Small intestine (tissue), 7 donors: ENCODE data around the gene GABARAP. TPM values are rescaled to one million over a fixed set of nuclear protein-coding genes. Genes with fewer than 3 reads are reported as not detected.

ENCODE experiments used
- DNase-seq, 2 donors: peaks; one replicate each; pipeline versions ENCODE4 v3.0.0 to v3.0.0-alpha.2; 2013
- FAIRE-seq: peaks from 2 replicates; lab custom pipeline; 2012; peaks lifted over from hg19 to GRCh38; lab: Jason Lieb, UNC
- H3K27ac ChIP-seq, 3 donors: one replicate each; pipeline ENCODE4 v1.5.1; 2013; ENCODE audit warnings: low read length in 2 of 3, mild to moderate bottlenecking in 2 of 3, control low read depth in 1 of 3, inconsistent platforms in 1 of 3, low read depth in 1 of 3, moderate library complexity in 1 of 3
- H3K27me3 ChIP-seq, 3 donors: one replicate each; pipeline ENCODE4 v1.6.1; 2013; ENCODE audit warnings: low read length in 3 of 3, inconsistent platforms in 1 of 3; ENCODE audit not compliant: control insufficient read depth in 3 of 3, insufficient read depth in 3 of 3
- H3K36me3 ChIP-seq, 3 donors: one replicate each; pipeline ENCODE4 v1.6.1; 2013; ENCODE audit warnings: low read length in 3 of 3, inconsistent platforms in 1 of 3, low read depth in 1 of 3, mild to moderate bottlenecking in 1 of 3, moderate library complexity in 1 of 3; ENCODE audit not compliant: control insufficient read depth in 3 of 3, insufficient read depth in 2 of 3
- H3K4me1 ChIP-seq, 3 donors: one replicate each; pipeline ENCODE4 v1.6.1; 2013; ENCODE audit warnings: low read length in 2 of 3, inconsistent platforms in 1 of 3, low read depth in 1 of 3, mild to moderate bottlenecking in 1 of 3, moderate library complexity in 1 of 3; ENCODE audit not compliant: control insufficient read depth in 3 of 3, insufficient read depth in 2 of 3
- H3K4me3 ChIP-seq, 3 donors: one replicate each; pipeline ENCODE4 v1.5.1; 2013; ENCODE audit warnings: low read length in 3 of 3, control low read depth in 1 of 3, inconsistent platforms in 1 of 3, low read depth in 1 of 3, mild to moderate bottlenecking in 1 of 3, moderate library complexity in 1 of 3
- H3K9me3 ChIP-seq, 2 donors: one replicate each; pipeline ENCODE4 v1.6.1; 2013; ENCODE audit warnings: low read depth in 1 of 2, low read length in 1 of 2; ENCODE audit not compliant: control insufficient read depth in 2 of 2, insufficient read depth in 1 of 2
- WGBS, 3 donors: extraction: QIAGEN DNeasy Blood & Tissue Kit; methylation state at CpG; one replicate each; pipeline ENCODE4 v1.1.7; 2013; 5-methylcytosine and 5-hydroxymethylcytosine counted together
- polyA plus RNA-seq, 4 donors: library from polyadenylated mRNA; stranded (reverse) in 3 of 4; unstranded in 1 of 4; fragments of 200-250 nt in 3 of 4; fragments of 120-200 nt in 1 of 4; gene quantifications; one replicate each; pipeline versions ENCODE4 v1.2.1 to v1.2.3, GENCODE V29; 2013
- donor health status: healthy with polysubstance abuse.
- donor health status: control.
- donor health status: control.
- donor health status: Bipolar disorder and iron deficiency.
- donor health status: healthy.

The GABARAP gene
- polyA plus RNA-seq, 4 donors, result 541 to 1,100 (median 797) TPM

GRCh38 chr17:7219812-7220592 lies 22.2 kb downstream of the GABARAP start, which contains the start of the genes ACADVL and DLG4:
Gene ACADVL (plus strand): TSS chr17:7219938. CDS start chr17:7219985, 47 bp downstream.
Gene DLG4 (minus strand): TSS chr17:7219836.
- peak within 1 kb of the TSS; percentile 78 to 91 (median 80) for H3K4me3 ChIP-seq
- peak within 1 kb of the TSS; percentile 93 to 100 (median 99) for H3K27ac ChIP-seq
- DNase-seq (peak; percentile 92), FAIRE-seq (no peak)
- peaks cover 0 to 45% (median 8%) of the 10 kb centered on the region in 3 donors for H3K4me1 ChIP-seq
- peaks cover 12 to 44% (median 16%) of the 10 kb centered on the region in 3 donors for H3K36me3 ChIP-seq
- no peaks in the 10 kb centered on the region for H3K9me3 ChIP-seq
- peaks cover 0 to 20% (median 0%) of the 10 kb centered on the region in 3 donors for H3K27me3 ChIP-seq
- 0% methylated on average over 46 to 63 of the region's 63 CpGs for WGBS, 3 donors

- Histone ChIP-seq H3K9me3 (no peaks in the 10 kb centered on the region), H3K4me1 (peaks cover 0 to 45% (median 8%) of the 10 kb centered on the region in 3 donors), H3K36me3 (peaks cover 12 to 38% (median 13%) of the 10 kb centered on the region in 3 donors), H3K4me3 (peak overlapping the region in 2 of 3 donors; percentile 78 to 91), H3K27me3 (peaks cover 0 to 20% (median 0%) of the 10 kb centered on the region in 3 donors), H3K27ac (peak overlapping the region; percentile 93 to 100 (median 99))
- no peak for DNase-seq
- FAIRE-seq, result no peak
- 12 to 20% (median 15%) methylated on average over 12 of the region's 12 CpGs for WGBS, 3 donors
Observed at GRCh38 chr17:7219229-7219811, 22.9 kb downstream of the GABARAP start.

DNA sequence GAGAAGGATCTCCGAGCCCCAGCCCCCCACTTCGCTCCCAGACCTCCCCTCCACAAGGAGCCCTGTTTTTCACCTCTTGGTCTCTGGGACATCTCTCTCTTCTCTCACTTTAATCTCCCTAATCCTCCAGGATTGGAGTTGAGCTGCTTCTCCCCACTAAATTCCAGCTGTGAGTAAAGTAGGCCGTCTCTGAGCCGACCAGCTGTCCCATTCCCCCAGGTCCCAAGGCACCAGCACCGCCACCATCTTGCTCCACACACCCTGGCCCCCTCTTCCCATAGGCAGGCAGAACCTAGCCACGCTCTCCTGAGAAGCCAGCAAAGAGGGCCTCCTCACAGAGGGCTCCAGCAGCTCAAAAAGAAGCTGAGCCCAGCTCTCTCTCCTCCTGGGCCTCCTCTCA lies 23.5 kb downstream of the GABARAP start:
- Histone ChIP-seq H3K36me3 (peaks cover 7 to 32% (median 12%) of the 10 kb centered on the region in 3 donors), H3K4me1 (peaks cover 0 to 48% (median 11%) of the 10 kb centered on the region in 3 donors), H3K9me3 (no peaks in the 10 kb centered on the region), H3K4me3 (no peak overlapping the region), H3K27me3 (peaks cover 0 to 20% (median 0%) of the 10 kb centered on the region in 3 donors), H3K27ac (peak overlapping the region in 1 of 3 donors; percentile 8)
- WGBS, 3 donors, result 70 to 91% (median 74%) methylated on average over 6 of the region's 6 CpGs
- no peak for FAIRE-seq
- no peak for DNase-seq

- DNase-seq, result no peak
- peaks cover 4 to 26% (median 11%) of the 10 kb centered on the region in 3 donors for H3K36me3 ChIP-seq
- peaks cover 0 to 50% (median 12%) of the 10 kb centered on the region in 3 donors for H3K4me1 ChIP-seq
- H3K27me3 ChIP-seq, result peaks cover 0 to 26% (median 0%) of the 10 kb centered on the region in 3 donors
- no peaks in the 10 kb centered on the region for H3K9me3 ChIP-seq
- no peak for FAIRE-seq
- 66 to 76% (median 74%) methylated on average over 6 of the region's 6 CpGs for WGBS, 3 donors
- peak overlapping the region in 1 of 3 donors; percentile 36 for H3K4me3 ChIP-seq
- peak overlapping the region in 2 of 3 donors; percentile 21 to 32 for H3K27ac ChIP-seq
Observed at GRCh38 chr17:7218166-7218565, 24.1 kb downstream of the GABARAP start.

DNA sequence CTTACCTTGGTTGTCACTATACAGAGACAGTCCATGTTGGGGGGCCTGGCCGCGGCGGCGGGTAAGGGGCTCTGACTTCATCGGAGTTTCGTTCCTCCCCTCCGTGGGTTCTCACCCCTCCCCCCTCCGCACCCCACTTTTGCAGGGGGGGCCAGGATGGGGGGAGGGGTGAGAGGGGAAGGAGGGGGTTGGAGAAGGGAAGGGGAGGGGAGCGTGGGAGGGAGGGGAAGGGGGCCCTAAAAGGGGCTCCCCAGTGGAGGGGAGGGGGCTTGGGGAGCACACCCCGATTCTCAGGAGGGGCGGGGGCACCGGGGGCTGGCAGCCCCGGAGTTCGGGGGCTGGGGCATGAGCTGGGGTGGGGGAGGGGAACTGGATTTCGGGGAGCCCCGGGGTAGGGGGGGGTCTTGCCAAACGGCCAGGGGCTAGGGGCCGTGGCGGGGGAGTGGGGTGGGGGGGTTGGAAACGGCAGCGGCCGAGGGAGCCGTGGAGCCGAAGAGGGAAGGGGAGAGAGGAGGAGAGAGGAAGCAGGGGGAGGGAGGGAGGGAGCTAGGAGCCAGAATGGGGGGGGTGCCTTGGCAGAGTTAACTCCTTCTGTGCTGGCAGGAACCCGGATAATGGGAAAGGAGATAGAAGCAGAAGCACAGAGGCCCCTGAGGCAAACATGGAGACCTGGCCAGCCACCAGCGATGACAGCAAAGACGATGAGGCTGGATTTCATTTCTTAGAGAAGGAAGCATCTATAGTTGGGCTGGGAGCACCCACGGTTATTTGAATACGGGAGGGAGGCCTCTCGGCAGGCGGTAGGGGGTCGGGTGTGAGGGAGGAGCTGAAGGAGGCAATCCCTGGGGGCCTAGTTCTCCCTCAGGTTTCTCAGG lies 24.9 kb downstream of the GABARAP start:
- 6 to 10% (median 8%) methylated on average over 27 to 32 of the region's 32 CpGs for WGBS, 3 donors
- DNase-seq, result peak in 1 of 2 donors; percentile 54
- no peak for FAIRE-seq
- Histone ChIP-seq H3K4me1 (peaks cover 0 to 50% (median 12%) of the 10 kb centered on the region in 3 donors), H3K27me3 (peaks cover 0 to 30% (median 0%) of the 10 kb centered on the region in 3 donors), H3K36me3 (peaks cover 3 to 18% (median 4%) of the 10 kb centered on the region in 3 donors), H3K4me3 (peak overlapping the region in 2 of 3 donors; percentile 17 to 41), H3K9me3 (no peaks in the 10 kb centered on the region), H3K27ac (peak overlapping the region in 2 of 3 donors; percentile 32 to 43)

GRCh38 chr17:7216242-7217112 lies 25.8 kb downstream of the GABARAP start:
- Histone ChIP-seq H3K4me3 (peak overlapping the region in 2 of 3 donors; percentile 17 to 41), H3K27me3 (peaks cover 0 to 37% (median 0%) of the 10 kb centered on the region in 3 donors), H3K36me3 (peaks cover 0 to 9% (median 0%) of the 10 kb centered on the region in 3 donors), H3K27ac (peak overlapping the region in 1 of 3 donors; percentile 43), H3K9me3 (no peaks in the 10 kb centered on the region), H3K4me1 (peaks cover 0 to 44% (median 12%) of the 10 kb centered on the region in 3 donors)
- FAIRE-seq (no peak), DNase-seq (no peak)
- WGBS, 3 donors, result 35 to 61% (median 51%) methylated on average over 7 of the region's 7 CpGs

GRCh38 chr17:7215652-7216180 lies 26.5 kb downstream of the GABARAP start:
- H3K27me3 ChIP-seq, result peaks cover 0 to 43% (median 0%) of the 10 kb centered on the region in 3 donors
- 22 to 44% (median 36%) methylated on average over 10 of the region's 10 CpGs for WGBS, 3 donors
- FAIRE-seq, result no peak
- no peak overlapping the region for H3K4me3 ChIP-seq
- peaks cover 0 to 36% (median 8%) of the 10 kb centered on the region in 3 donors for H3K4me1 ChIP-seq
- H3K9me3 ChIP-seq, result no peaks in the 10 kb centered on the region
- H3K36me3 ChIP-seq, result peaks cover 0 to 2% (median 0%) of the 10 kb centered on the region in 3 donors
- DNase-seq, result no peak
- H3K27ac ChIP-seq, result peak overlapping the region in 2 of 3 donors; percentile 35 to 67
